Kasumi-1 (cell line): Measurements from ENCODE around the gene OR4D10.

Experiments used
- DNase-seq, 2 experiments: peaks; one replicate each; lab custom pipeline; 2025; lab: John Stamatoyannopoulos, UW

The OR4D10 gene

DNA sequence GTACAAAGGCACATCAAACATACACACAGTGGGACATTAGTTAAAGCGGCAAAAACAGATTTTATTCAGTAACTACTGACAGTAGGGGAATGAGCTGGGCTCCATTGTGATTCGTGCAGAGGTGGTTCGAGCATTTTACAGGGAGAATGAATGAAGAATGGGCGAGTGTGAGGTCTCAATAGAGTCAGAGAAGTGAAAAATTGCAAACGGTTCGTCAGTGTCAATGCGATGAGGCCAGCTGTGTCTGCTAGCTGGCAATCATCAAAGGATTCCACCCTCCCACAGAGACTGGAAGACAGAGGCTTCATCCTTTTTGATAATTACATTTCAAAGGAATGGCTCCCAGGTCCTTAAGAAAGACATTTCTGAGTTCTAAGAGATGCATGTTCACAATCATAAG lies 55.6 kb downstream of the OR4D10 start:
- DNase-seq = no peak
